ENCODE data around the gene POLR3GL. TPM values are rescaled to one million over a fixed set of nuclear protein-coding genes. Genes with fewer than 3 reads are reported as not detected.

POLR3GL gene
- total RNA-seq, 3 donors from 2014 or later: 18.0 to 32.8 (median 18.1) TPM

GRCh38 chr1:145949219-145949618 lies 15.3 kb upstream of the POLR3GL start:
- Histone ChIP-seq H3K4me1 (no peaks in the 10 kb centered on the region), H3K27ac (peak overlapping the region in 1 of 2 donors; percentile 41), H3K27me3 (no peaks in the 10 kb centered on the region), H3K9me3 (no peaks in the 10 kb centered on the region), H3K4me3 (no peak overlapping the region), H3K36me3 (no peaks in the 10 kb centered on the region)
- TF ChIP-seq, protein P1, sequence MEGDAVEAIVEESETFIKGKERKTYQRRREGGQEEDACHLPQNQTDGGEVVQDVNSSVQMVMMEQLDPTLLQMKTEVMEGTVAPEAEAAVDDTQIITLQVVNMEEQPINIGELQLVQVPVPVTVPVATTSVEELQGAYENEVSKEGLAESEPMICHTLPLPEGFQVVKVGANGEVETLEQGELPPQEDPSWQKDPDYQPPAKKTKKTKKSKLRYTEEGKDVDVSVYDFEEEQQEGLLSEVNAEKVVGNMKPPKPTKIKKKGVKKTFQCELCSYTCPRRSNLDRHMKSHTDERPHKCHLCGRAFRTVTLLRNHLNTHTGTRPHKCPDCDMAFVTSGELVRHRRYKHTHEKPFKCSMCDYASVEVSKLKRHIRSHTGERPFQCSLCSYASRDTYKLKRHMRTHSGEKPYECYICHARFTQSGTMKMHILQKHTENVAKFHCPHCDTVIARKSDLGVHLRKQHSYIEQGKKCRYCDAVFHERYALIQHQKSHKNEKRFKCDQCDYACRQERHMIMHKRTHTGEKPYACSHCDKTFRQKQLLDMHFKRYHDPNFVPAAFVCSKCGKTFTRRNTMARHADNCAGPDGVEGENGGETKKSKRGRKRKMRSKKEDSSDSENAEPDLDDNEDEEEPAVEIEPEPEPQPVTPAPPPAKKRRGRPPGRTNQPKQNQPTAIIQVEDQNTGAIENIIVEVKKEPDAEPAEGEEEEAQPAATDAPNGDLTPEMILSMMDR (IDR thresholded peaks at IDR 0.05): no peak
- TF ChIP-seq POLR2A (IDR thresholded peaks at IDR 0.05) (no peak), POLR2AphosphoS5 (IDR thresholded peaks at IDR 0.05) (no peak)
- intact Hi-C loops (cut with DNase I; ENCODE audit: low total_unique reads): no loop called here
- no peak for DNase-seq (ENCODE audit: low spot score in 2 of 2)

DNA sequence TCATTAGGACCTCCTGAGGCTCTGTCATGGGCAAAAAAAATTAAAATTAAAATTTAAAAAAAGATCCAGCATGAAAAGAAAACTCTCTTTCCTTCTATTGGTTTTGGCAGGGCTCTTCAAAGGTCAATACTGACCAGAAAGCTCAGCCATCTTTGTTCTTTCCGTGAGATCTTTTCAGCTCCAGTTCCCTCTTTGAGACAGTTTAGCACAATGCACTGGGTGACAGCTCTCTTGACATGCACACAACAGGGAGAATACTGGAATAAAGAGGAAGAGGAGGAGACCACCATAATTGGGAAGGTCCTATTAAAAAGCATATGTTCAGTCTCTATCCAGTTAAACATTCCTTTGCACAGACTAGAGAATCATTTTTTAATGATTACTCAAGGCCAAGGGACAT lies 13.0 kb upstream of the POLR3GL start:
- intact Hi-C loops (cut with DNase I; ENCODE audit: low total_unique reads): no loop called here
- DNase-seq (ENCODE audit: low spot score in 2 of 2): no peak
- Histone ChIP-seq H3K36me3 (no peaks in the 10 kb centered on the region), H3K4me1 (no peaks in the 10 kb centered on the region), H3K9me3 (no peaks in the 10 kb centered on the region), H3K4me3 (no peak overlapping the region), H3K27ac (no peak overlapping the region), H3K27me3 (no peaks in the 10 kb centered on the region)
- TF ChIP-seq POLR2AphosphoS5 (IDR thresholded peaks at IDR 0.05): no peak
- TF ChIP-seq, protein P1 (IDR thresholded peaks at IDR 0.05): no peak
- no peak for TF ChIP-seq POLR2A (IDR thresholded peaks at IDR 0.05)

DNA sequence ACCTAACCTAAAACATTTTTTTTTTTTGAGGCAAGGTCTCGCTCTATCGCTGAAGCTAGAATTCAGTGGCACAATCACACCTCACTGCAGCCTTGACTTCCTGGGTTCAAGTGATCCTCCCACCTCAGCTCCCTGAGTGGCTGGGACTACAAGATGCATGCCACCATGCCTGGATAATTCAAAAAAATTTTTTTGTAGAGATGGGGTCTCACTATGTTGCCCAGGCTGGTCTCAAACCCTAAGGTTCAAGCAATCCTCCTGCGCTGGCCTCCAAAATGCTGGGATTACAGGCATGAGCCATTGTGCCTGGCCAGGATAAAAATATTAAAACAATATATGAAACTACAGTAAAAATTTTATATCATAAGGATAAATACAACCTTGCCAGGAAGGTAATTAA lies 11.6 kb upstream of the POLR3GL start:
- intact Hi-C loops (cut with DNase I; ENCODE audit: low total_unique reads): no loop called here
- Histone ChIP-seq H3K27me3 (no peaks in the 10 kb centered on the region), H3K9me3 (no peaks in the 10 kb centered on the region), H3K4me1 (no peaks in the 10 kb centered on the region), H3K27ac (no peak overlapping the region), H3K4me3 (no peak overlapping the region), H3K36me3 (no peaks in the 10 kb centered on the region)
- TF ChIP-seq, protein P1 (IDR thresholded peaks at IDR 0.05): no peak
- TF ChIP-seq POLR2AphosphoS5 (IDR thresholded peaks at IDR 0.05) (no peak), POLR2A (IDR thresholded peaks at IDR 0.05) (no peak)
- DNase-seq (ENCODE audit: low spot score in 2 of 2): no peak

DNA sequence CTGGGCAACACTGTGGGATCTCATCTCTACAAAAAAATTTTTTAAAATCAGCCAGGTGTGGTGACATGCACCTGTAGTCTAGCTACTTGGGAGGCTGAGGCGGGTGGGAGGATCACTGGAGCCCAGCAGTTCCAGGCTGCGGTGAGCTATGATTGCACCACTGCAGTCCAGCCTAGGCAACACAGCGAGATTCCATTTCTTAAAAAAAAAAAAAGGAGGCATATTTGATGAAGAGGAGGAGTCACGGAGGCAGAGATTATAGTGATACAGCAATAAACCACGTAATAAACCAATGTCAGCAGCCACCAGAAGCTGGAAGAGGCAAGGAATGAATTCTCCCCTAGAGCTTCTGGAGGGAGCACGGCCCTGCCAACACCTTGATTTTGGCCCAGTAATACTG lies 10.6 kb upstream of the POLR3GL start:
- no peak for TF ChIP-seq POLR2AphosphoS5 (IDR thresholded peaks at IDR 0.05)
- TF ChIP-seq, protein P1 (IDR thresholded peaks at IDR 0.05): no peak
- no peak for TF ChIP-seq POLR2A (IDR thresholded peaks at IDR 0.05)
- no peaks in the 10 kb centered on the region for H3K9me3 ChIP-seq
- no peak overlapping the region for H3K4me3 ChIP-seq
- no peak for DNase-seq (ENCODE audit: low spot score in 2 of 2)
- intact Hi-C loops (cut with DNase I; ENCODE audit: low total_unique reads): no loop called here
- no peak overlapping the region for H3K27ac ChIP-seq
- no peaks in the 10 kb centered on the region for H3K4me1 ChIP-seq
- no peaks in the 10 kb centered on the region for H3K27me3 ChIP-seq
- no peaks in the 10 kb centered on the region for H3K36me3 ChIP-seq

DNA sequence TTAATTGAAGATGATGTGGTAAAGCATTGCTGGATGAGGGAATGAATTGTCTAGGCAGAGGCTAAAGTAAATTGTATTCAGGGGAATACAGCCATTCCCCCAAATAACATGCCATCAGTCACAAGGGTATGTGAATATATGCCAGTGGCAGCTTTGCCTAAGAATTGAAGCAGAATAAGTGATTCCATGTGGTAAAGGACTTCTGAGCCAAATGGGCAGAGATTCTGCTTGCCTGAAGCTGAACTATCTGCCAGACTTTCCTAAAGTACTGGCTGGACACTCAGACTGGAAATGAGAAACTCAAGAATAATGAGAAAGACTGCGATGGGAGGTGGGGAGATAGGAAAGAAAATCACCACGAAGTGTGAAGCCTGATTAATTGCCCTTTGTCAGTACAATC lies 9.1 kb upstream of the POLR3GL start:
- no peak for TF ChIP-seq POLR2AphosphoS5 (IDR thresholded peaks at IDR 0.05)
- TF ChIP-seq, protein P1 (IDR thresholded peaks at IDR 0.05): no peak
- TF ChIP-seq POLR2A (IDR thresholded peaks at IDR 0.05): no peak
- intact Hi-C loops (cut with DNase I; ENCODE audit: low total_unique reads): no loop called here
- Histone ChIP-seq H3K27me3 (no peaks in the 10 kb centered on the region), H3K36me3 (no peaks in the 10 kb centered on the region), H3K4me3 (peak overlapping the region in 1 of 3 donors; percentile 86), H3K27ac (peak overlapping the region; percentile 37 to 96), H3K9me3 (no peaks in the 10 kb centered on the region), H3K4me1 (peaks cover 0 to 4% of the 10 kb centered on the region in 2 donors)
- no peak for DNase-seq (ENCODE audit: low spot score in 2 of 2)

All from breast epithelium (tissue), 4 donors.